ENCODE results near the gene TRIM8. TPM values are rescaled to one million over a fixed set of nuclear protein-coding genes. Genes with fewer than 3 reads are reported as not detected.

TRIM8 gene
- total and polyA plus RNA-seq, 2 of the 8 experiments (the other 6 are each of a cell fraction or from before 2014, with no cell fraction given) = 24.9 to 38.8 TPM

DNA sequence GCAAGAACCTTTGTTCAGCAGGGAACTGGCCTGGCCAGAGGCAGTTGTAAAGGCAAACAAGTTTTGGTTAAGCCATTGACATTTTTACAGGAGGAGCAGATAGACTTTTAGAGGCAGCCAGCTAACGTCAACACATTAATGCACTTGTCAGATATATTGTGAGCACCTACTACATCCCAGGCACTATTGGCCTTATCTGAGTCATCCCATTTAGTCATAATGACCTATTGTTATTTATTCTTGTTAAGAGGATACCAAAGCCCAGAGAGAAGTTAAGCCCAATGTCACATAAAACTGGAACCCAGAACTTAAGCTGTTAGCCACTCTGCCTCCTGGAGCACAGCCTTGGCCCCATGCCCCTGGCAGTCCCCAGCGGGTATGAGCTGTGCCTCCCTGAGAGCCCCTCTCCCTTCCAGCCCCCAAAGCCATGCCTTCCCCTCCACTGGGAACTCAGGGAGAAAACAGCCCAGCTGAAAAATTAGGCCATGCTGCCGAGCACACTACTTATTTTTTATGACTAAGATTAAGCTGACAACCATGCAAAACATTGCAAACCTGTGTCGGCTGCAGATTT, 32.7 kb upstream of the TRIM8 start:
- no peak overlapping the region for H4K91ac ChIP-seq (replicated peaks; ENCODE audit: insufficient read length, low read length)
- no peak overlapping the region for H3K4me2 ChIP-seq (ENCODE audit: insufficient read depth in 1 of 2, low read depth in 2 of 2, low read length in 2 of 2)
- no peaks in the 10 kb centered on the region for H3K79me2 ChIP-seq (ENCODE audit: control insufficient read depth in 1 of 2, insufficient read depth in 2 of 2, low read length in 2 of 2)
- POLR2A ChIA-PET (ENCODE audit: partially characterized antibody) = interaction anchor here (1.0 kb wide), 1 partner anchor 15 kb away, joined by 3 read pairs; no protein-coding TSS in a partner anchor
- H3K14ac ChIP-seq (ENCODE audit: insufficient read length) = no peak overlapping the region
- no peak overlapping the region for H3K18ac ChIP-seq (ENCODE audit: extremely low read depth, low read length)
- no peak overlapping the region for H2AK5ac ChIP-seq (ENCODE audit: low read depth, low read length)
- H3K4me3 ChIP-seq (ENCODE audit: extremely low read depth in 1 of 4, insufficient read depth in 2 of 4, low read depth in 3 of 4, low read length in 4 of 4) = no peak overlapping the region
- WGBS, 2 experiments (ENCODE audit: extremely low coverage in 1 of 2, insufficient coverage in 1 of 2, insufficient read length in 1 of 2, insufficient replicate concordance in 2 of 2, low coverage in 1 of 2, low lambda C conversion rate in 2 of 2, missing lambda C conversion rate in 1 of 2) = 88% methylated on average over 4 of the region's 4 CpGs; no CpG with 5 or more reads in 1 of the 2 experiments
- no peak overlapping the region for H3K4ac ChIP-seq (replicated peaks; ENCODE audit: insufficient read length, low read depth, low read length)
- no peak overlapping the region for H3K27ac ChIP-seq (ENCODE audit: low read depth, low read length)
- H2BK12ac ChIP-seq (ENCODE audit: low read depth, low read length) = no peak overlapping the region
- no peak overlapping the region for H3K56ac ChIP-seq (replicated peaks; ENCODE audit: insufficient read length, low read depth, low read length)
- H3K23me2 ChIP-seq (ENCODE audit: low read depth, low read length) = no peaks in the 10 kb centered on the region
- H4K5ac ChIP-seq (ENCODE audit: insufficient read length, low read depth, low read length) = no peak overlapping the region
- FAIRE-seq = no peak
- no peaks in the 10 kb centered on the region for H4K20me1 ChIP-seq (replicated peaks in 1 of 2; ENCODE audit: control insufficient read depth in 1 of 2, insufficient read depth in 2 of 2, low read length in 2 of 2)
- H3K79me1 ChIP-seq (ENCODE audit: low read depth, low read length) = no peaks in the 10 kb centered on the region; the same call in 1 of the 2 replicates
- no peak overlapping the region for H2BK120ac ChIP-seq (replicated peaks; ENCODE audit: low read depth, low read length)
- no peak overlapping the region for H2BK20ac ChIP-seq (ENCODE audit: low read length)
- H3K27me3 ChIP-seq (replicated peaks in 1 of 4; ENCODE audit: control insufficient read depth in 3 of 4, extremely low read depth in 1 of 4, insufficient read depth in 3 of 4, low read length in 3 of 4) = no peaks in the 10 kb centered on the region
- H2AFZ ChIP-seq (ENCODE audit: low read length) = no peak overlapping the region
- H3K23ac ChIP-seq (ENCODE audit: insufficient read length) = no peak overlapping the region
- DNase-seq (ENCODE audit: low read depth in 1 of 2, low spot score in 2 of 2) = no peak
- CTCF ChIA-PET (ENCODE audit: partially characterized antibody) = interaction anchor here (0.8 to 8.9 kb wide), 12 partner anchors 9 to 71 kb away, joined by 3 to 160 read pairs (median 6); partner anchors contain the start of gene TRIM8
- no peak overlapping the region for H2BK15ac ChIP-seq (ENCODE audit: low read length)
- H4K8ac ChIP-seq (ENCODE audit: extremely low read depth, insufficient read depth, low read length) = no peak overlapping the region
- no peaks in the 10 kb centered on the region for H3K9me3 ChIP-seq (ENCODE audit: insufficient read depth in 2 of 2, low read depth in 1 of 2, low read length in 1 of 2)
- peaks cover 0 to 6% (median 2%) of the 10 kb centered on the region in 4 experiments; a peak in 1 of 7 replicates for H3K4me1 ChIP-seq (replicated peaks in 1 of 4; ENCODE audit: control insufficient read depth in 3 of 4, insufficient read depth in 4 of 4, low read length in 3 of 4)
- no peak overlapping the region for H3K9ac ChIP-seq (replicated peaks in 1 of 4; ENCODE audit: extremely low read depth in 1 of 4, low read depth in 3 of 4, low read length in 3 of 4)
- H3K36me3 ChIP-seq (ENCODE audit: control insufficient read depth in 2 of 4, insufficient read depth in 4 of 4, low read length in 3 of 4) = no peaks in the 10 kb centered on the region
- no peak overlapping the region for H2BK5ac ChIP-seq (ENCODE audit: low read depth, low read length)
- no peak for TF ChIP-seq KDM4A (IDR thresholded peaks at IDR 0.05; ENCODE audit: low read depth, low read length, severe bottlenecking)
- TF ChIP-seq EZH2 (IDR thresholded peaks at IDR 0.05; ENCODE audit: low read depth, low read length, severe bottlenecking) = no peak
- no peak for TF ChIP-seq KDM1A (IDR thresholded peaks at IDR 0.05; ENCODE audit: borderline replicate concordance, low read length)
- TF ChIP-seq KDM5A (IDR thresholded peaks at IDR 0.05; ENCODE audit: low read length) = no peak
- no peak for TF ChIP-seq SP4 (IDR thresholded peaks at IDR 0.05; ENCODE audit: low read length)
- no peak for TF ChIP-seq BACH1 (IDR thresholded peaks at IDR 0.05; ENCODE audit: low read length)
- no peak for TF ChIP-seq ATF2 (IDR thresholded peaks at IDR 0.05; ENCODE audit: low read length)
